GM19463 (cell line): Measurements from ENCODE around the gene DAB2IP.

Experiments used
- ATAC-seq: cut with Tn5 transposase; IDR thresholded peaks from one replicate; pipeline ENCODE4 v1.9.1; 2021; ENCODE audit warnings: mild to moderate bottlenecking, moderate library complexity; ENCODE audit not compliant: unreplicated experiment

The DAB2IP gene

DNA sequence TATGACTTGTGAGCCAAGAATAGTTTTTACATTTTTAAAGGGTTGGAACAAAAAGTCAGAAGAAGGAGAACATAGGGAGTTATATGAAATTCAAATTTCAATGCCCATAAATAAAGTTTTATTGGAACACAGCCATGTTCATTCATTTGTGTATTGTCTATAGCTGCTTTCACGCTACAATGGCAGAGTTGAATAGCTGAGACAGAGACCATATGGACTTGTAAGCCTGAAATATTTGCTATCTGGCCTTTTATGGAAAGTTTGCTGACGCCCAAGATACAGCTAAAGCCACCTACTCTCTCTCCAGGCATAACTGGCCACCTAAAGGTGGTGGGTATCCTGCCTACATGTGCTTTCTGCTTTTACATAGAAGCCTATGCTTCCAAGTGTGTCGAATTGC lies 10.9 kb downstream of the DAB2IP start:
- ATAC-seq = no peak

DNA sequence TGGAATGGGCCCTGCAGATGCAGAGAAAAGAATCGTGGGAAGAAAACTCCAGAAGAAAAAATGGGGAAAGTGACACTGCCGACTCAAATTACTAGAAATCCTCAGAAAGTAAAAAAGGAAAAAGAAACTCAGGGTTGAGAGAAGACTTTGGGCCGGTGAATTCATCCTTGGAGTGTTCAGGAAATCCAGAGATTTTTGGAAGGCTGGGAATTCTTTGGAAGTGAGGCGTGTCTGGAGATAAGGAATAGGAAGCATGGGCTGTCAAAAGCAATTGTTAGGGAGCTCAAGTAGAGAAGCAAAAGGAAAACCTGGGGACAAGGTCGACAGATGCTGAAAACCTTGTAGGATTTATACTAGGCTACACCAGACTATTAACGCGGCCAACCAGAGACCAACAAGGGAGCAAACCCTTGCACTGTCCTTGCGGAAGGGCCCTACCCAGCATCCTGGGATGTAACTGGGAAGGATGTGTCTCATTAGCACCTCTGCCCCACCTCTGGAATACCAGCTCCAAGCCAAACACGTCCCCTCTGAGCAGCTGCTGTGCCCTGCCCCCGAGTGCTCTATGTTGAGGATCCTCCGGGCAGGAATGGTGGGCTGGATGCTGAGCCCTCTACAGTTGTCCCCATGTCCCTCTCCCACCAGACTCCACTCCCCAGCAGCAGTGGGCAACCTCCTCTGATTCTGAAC lies 11.6 kb downstream of the DAB2IP start:
- no peak for ATAC-seq

DNA sequence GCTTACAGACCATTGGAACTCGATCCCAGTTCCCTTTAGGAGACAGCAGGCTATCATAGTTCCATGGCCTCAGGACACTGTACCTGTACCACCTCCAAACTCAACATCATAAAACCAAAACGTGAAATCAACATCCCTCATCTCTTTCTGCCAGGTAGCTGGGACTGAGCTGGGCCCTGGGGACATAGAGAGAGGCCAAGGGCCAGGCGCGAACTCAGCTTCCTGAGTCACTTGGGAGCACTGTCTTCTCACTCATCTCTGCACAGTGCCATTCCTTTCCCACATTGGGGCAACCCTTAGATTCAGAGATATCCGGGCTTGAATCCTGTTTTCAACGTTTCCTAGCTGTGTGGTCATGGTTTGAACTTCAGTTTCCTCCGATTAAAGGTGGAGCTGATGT lies 12.2 kb downstream of the DAB2IP start:
- no peak for ATAC-seq

DNA sequence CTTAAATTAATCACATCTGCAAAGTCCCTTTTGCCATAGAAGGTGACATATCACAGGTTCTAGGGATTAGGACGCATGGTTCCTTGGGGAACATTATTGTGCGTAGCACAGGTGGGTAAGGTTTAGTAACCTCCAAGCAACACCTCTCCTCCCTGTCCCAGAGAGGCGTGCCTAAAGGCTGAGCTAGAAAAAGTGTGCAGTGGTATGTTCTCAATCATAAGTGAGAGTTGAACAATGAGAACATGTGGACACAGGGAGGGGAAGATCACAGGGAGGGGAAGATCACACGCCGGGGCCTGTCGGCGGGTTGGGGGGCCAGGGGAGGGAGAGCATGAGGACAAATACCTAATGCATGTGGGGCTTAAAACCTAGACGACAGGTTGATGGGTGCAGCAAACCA lies 14.9 kb downstream of the DAB2IP start:
- ATAC-seq = no peak

DNA sequence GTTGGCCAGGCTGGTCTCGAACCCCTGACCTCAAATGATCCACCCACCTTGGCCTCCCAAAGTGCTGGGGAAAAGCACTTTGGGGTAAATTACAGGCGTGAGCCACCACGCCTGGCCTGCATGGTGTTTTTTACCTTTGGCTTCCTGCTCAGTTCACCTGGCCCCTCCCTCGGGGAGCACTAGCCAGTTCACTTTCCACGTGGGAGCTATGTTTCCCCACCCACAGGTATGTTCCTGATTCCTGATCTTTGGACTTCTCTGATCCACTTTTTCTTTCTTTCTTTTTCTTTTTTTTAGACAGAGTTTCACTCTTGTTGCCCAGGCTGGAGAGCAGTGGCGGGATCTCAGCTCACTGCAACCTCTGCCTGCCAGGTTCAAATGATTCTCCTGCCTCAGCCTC lies 15.8 kb downstream of the DAB2IP start:
- ATAC-seq = no peak

DNA sequence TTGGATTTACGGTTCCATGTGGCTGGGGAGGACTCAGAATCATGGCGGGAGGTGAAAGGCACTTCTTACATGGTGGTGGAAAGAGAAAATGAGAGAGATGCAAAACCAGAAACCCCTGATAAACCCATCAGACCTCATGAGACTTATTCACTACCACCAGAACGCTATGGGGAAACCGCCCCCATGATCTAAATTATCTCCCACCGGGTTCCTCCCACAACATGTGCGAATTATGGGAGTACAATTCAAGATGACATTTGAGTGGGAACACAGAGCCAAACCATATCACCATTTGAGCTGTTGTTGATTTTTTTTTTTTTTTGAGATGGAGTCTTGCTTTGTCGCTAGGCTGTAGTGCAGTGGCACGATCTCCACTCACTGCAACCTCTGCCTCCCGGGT lies 16.5 kb downstream of the DAB2IP start:
- no peak for ATAC-seq

DNA sequence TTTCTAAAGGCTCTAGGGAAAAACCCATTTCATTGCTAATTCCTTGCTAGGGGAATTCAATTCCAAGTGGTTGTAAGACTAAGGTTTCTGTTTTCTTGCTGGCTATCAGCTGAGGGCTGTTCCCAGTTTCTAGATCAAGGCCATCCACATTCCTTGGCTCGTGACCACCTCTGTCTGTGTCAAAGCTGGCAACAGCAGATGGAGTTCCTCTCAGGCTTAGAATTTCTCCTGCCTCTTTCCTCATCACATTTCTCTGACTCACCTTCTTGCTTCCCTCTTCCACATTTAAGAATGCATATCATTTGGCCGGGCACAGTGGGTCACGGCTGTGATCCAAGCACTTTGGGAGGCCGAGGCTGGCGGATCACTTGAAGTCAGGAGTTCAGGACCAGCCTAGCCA lies 19.0 kb downstream of the DAB2IP start:
- ATAC-seq = no peak

DNA sequence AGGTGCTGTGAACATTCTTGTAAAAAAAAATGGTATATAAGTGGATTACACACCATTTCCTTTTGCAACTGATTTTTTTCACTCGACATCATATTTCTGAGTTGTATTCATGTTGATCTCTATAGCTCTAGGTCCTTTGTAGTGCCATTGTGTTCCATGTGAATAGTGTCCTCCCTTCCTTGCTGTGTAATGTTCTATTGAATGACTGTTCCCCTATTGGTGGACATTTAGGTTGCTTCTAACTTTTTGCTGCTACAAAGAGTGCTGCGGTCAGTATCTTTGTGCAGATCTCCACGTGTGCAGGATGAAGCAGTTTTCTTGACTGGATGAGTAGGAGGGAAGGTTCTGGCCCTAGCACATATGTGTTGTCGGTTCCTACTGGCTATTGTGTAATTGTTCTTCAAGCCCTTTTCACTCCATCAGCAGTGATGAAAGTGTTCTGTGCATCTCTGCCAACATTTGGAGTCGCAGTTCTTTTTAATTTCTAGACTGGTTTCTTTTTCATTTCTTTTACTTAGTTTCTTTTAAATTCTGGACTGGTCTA lies 20.2 kb downstream of the DAB2IP start:
- no peak for ATAC-seq

DNA sequence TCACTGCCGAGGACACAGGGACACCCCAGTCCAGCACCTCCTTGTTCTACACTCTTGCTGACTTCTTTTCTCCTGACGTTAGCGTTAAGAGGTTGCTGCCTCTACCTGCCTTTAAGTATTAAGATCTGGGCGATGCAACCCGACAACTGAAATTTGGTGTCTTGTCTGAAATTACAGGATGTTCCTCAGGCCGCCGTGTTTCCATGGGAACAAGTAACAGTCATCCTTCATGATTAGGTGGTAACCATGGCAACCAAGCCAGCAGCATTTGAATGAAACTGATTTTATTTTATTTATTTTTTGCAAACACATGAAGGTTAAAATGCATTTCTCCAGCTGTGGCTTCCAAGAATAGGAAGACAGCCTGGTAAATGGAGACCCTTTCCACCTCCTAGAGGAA lies 20.8 kb downstream of the DAB2IP start:
- ATAC-seq = no peak

DNA sequence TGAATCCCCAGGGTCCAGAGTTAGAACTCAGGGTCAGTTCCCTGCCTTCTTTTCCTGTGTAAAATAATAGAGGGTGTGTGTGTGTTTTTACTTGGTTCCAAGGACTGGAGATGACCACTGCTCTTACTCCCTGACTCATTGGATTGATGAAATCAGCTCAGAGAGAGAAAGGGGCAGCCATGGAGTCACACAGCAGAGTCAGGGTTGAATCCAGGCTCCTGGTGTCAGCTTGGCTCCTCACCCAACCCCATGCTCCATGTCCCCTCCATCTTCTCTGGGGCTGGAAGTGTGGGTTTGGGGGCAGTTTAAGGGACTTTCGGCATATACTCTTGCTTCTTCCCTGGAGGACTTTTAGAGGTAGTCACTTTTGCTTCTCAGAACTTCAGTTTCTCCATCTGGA lies 21.6 kb downstream of the DAB2IP start:
- no peak for ATAC-seq

DNA sequence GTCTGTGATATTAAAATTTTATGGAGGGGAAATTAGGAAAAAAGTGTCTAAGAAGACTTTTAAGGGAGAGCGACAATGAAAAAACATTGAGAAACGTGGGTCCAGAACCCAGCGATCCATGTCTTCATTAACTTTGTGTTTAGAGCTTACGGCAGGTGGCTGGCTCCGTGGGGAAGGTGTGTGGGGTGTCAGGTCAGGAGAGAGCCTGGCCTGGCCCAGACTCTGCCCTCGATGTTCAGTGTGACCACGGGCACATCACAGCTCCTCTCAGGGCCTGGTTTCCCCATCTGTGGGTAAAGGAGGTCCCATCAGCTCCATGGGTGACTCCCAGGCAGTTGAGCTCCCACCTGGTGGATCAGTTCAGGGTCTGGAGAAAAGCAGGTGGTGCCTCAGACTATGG lies 22.1 kb downstream of the DAB2IP start:
- no peak for ATAC-seq

DNA sequence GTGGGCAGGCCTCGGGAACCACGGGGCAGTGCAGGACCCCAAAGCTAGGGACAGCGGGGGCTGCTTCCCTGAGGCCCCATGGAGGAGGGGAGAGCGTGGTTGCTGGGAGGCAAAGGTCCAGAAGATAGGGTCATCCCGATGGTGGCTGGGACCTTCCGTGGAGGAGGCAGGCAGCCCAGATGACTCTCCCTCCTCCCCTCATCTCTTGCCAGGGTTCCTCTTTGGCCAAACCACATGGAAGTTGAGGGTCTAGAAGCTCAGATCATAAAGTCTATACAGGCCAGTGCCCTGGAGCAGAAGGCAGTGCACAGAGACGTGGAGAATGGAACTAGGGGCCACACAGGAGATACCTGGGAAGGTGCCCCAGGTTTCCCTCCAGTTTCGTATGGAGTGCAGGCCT lies 22.6 kb downstream of the DAB2IP start:
- no peak for ATAC-seq

DNA sequence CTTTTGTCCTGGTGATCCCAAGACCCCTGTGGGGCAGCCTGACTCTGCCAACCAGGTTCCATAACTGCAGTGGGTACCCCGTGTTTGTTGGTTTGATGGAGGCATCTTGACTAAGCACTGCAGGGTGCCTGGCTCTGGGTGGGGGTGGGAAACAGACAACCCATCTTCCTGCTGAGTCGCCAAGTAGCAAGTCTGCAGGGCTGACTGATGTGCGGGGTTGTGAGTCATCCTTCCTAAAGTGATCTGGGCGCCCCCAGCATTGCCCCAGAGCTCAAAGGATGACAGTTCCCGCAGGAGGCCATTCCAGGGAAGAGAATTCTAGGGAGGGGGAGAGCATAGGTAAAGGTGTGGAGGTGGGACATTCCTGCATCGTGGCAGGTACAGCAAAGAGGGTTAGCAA lies 23.5 kb downstream of the DAB2IP start:
- no peak for ATAC-seq

DNA sequence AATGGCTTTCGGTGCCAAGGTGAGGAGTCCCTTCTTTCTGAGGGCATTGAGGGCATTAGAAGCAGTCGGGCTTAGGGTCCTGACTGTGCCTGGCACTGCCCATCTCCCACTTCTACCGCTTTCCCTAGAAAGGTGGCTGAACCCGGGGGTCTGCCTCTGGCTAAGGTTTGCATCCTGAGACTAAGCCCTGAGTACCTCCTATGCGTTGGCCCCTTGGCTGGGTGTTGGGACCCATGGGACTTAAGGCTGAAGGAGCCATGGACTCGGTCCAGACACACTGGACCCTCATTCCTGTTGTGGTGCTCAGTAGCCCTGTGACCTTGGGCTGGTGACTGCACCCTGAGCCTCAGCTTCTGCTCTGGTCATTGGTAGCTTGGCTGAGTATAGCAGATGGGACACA lies 23.9 kb downstream of the DAB2IP start:
- ATAC-seq = no peak

DNA sequence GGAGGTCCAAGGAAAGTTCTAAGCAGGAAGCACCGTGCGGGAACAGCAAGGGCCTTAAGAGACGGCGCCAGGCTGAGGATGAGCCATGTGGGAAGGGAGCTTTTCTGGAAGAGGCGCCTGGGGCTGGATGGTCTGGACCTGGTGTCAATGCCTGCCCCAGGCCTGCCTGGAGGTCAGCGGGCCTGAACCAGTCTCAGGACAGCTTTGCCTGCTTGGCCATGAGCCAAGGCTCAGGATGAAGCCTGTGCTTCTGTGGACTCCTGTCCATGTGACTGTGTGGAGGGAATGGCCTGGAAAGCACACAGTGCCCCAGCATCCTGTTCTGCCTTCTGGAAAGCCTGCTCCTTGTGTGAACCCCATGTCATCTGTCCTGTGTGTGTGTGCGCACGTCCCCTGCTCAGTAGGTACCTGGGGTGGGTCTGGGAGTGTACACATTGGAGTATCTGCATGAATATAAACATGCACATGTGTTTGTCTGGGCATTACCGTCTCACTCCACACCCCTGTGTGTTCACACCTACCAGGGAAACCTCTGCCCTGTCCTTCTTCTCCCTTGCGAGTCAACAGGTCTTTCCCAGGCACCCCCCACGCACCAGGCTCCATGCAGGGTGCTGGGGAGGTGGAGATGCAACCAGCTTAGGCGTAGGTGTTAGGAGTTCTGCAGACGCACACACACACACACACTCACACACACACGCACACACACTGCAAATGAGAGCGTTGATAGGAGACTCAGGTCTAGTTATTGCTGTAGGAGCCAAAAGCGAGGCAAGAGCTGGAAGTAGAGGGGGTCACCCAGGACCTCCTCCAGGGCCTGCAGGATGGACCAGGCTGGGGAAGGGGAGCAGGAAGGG lies 24.8 kb downstream of the DAB2IP start:
- ATAC-seq = no peak

DNA sequence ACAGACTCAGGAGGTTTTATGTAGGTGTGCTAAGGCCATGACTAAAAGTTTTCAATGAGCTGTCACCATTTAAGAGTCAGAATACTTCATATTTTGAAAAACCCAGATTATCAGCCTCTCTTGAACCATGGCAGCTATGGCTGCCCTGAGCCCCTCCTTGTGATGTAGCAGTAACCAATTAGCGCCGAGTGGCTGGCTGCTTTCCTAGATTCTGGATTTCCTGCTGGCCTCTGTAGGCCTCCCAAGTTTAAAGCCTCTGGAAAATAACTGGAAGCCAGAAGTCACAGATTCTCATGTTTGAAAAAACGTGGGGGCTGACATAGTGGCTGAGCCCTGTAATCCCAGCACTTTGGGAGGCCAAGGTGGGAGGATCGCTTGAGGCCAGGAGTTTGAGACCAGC lies 25.5 kb downstream of the DAB2IP start:
- ATAC-seq = no peak

DNA sequence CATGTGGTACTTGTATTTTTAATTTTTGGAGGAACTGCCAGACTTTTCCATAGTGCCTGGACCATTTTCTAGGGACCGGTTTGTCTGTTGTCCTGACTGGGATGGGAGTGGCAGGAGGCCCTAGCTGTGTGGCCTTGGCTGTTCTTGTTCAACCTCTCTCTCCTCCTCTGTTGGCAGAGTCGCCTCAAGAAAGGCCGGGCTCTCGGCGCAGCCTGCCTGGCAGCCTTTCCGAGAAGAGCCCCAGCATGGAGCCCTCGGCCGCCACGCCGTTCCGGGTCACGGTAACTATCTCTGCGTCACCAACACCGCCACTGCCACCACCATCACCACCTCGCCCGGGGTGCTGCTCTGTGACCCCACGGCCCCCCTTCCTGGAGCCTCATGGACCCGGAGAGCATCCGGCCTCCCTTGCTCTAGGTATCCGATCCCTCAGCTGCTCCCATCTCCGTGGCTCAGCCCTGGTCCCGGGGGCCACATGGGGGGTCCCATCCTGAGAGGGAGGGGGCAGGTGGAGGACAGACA lies 27.1 kb downstream of the DAB2IP start:
- no peak for ATAC-seq

DNA sequence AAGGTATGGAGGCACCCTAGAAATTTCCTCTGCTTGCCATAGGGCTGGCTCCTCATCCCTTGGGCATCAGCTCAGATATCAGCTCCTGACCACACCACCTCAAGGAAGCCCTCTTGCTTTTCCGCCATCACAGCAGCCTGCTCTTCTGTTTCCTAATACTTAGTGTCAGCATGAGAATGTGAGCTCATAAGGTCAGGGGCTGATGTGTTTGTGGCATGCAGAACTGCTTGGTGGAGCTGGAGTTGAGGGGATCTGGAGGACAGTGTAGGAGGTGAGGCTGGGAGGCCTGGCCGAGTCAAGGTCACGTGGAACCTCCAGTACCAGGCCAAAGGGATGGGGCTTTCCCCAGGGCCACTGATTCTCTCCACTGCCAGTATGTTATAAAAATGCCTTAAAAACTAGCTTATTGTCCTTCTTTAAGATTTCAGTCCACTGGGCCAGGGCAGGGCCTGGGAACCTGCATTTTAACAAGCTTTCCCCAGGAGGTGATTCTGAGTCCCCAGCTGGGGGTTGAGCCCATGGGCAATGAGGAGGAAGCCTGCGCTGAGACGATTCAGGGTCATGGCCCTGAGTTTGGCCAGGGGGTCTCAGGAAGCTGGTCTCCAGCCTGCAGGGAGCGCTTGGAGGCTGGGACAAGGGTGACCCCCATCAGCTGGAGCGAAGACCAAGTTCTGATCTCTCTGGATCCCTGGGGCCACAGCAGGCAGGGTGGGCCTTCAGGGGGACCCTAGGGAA lies 28.6 kb downstream of the DAB2IP start:
- no peak for ATAC-seq

DNA sequence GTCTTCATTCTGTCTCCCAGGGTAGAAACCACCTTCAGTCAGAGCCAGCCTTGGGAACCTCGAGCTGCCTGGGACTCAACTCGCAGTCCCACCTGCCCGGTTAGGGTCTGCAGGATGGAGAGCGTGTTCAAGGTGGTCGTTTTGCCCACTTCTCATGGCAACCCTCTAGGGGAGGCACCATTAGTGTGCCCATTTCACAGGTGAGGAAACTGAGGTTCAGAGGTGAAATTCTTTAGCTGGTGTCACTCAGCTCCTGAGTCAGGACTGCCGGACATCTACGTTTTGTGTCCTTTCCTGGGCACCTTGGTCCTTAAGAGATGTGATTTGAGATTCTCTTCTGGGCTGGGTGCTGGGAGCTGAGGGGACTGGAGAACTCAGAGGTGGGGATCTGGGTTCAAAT lies 30.0 kb downstream of the DAB2IP start:
- ATAC-seq = no peak

DNA sequence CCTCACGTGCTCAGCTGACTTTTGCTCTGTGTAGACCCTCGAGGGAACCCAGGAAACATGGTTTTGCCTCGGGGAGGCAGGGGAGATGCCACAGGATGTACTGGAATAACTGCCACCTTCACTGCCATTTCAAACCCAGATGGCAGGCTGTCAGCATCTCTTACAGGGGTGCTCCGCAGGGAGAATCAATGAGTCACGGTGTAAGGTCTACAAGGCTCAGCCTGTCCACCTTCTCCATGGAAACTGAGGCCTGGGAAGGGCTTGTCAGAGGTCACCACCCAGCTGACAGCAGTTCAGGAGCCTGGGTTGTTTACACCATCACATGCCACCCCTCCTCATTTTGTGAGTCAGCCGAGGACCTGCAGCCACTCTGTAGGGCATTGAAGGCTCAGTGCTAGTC lies 30.8 kb downstream of the DAB2IP start:
- no peak for ATAC-seq

DNA sequence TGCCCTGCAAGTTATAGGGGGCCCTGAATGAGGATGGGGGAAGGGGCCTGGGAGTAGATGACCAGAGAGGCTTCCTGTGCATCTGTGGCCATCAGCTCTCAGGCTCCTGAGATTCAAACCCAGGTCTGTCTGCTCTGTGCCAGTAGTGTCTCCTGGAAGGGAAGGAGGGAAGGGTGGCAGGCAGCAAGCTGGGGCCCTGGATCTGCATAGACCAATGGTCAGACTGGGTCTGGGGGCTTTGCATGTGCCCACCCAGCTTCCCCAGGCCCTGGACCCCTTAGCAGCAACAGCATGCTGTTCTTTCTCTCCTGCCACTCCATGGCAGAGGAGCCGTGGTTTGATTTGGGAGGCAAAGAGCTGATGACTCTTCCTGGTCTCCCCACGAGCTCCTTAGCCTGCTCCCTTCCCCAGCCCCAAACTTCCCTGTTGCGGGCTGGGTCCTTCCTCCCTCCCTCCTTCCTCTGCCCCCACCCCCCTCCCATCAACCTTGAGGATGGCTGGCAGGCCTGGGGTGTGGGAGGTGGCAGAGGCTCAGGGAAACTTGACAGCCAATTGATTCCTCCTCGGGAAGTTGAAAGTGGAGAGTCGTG lies 31.6 kb downstream of the DAB2IP start:
- no peak for ATAC-seq
